Mucosa of gallbladder (tissue), 1 donor: Measurements from ENCODE around the gene EVC. TPM values are rescaled to one million over a fixed set of nuclear protein-coding genes. Genes with fewer than 3 reads are reported as not detected.
"Not testable (repeated sequence)": the region's sequence is repeated elsewhere in the genome, so short reads cannot be mapped to it uniquely, and the experiment has no call there.

Experiments
- DNase-seq: peaks from one replicate; pipeline ENCODE4 v3.0.0-alpha.2; 2020; ENCODE audit warnings: low spot score
- total RNA-seq: library from RNA; stranded (reverse); gene quantifications from one replicate; pipeline ENCODE4 v1.2.1, GENCODE V29; 2021
- donor health status: DM: no; HTN: no; CAD: no.

Gene EVC
- total RNA-seq, 1 donor from 2014 or later: 80.5 TPM

GRCh38 chr4:5843573-5844530 is 132.9 kb downstream of the EVC start:
- DNase-seq: no peak

DNA sequence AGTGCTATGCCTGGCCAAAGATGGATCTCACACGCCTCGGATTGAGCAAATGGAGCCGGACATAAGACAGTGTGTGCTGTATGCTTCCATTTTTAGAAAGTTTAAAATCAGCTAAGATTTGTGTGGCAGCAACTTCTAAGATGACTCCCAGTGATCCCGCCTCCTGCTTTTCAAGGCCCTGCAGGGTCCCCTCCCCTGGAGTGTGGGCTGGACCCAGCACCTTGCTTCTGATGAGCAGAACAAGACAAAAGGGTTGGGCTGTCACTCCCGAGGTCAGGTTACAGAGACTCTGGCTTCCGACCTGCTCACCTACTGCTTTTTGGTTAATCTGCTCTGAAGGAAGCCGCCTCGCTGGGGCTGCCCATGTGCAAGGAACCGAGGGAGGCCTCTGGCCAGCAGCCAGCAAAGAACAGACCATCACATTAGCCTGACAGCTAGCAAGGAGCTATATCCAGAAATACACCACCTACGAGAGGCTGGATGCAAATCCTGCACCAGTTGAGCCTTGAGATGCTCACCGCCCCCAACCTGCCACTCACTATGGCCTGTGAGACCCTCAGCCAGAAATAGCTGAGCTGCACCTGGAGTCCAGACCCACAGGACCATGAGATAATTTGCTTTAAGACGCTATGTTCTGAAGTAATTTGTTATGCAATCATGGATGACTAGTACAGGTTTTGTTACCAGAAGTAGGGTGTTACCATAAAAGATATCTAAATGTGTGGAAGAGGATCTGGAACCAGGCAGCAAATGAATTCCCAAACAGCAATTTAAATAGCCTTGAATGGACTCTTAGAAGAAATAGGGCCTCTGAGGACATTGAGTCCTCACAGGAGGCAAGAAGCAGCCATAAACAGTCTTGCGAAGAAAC is 134.3 kb downstream of the EVC start:
- no peak for DNase-seq

DNA sequence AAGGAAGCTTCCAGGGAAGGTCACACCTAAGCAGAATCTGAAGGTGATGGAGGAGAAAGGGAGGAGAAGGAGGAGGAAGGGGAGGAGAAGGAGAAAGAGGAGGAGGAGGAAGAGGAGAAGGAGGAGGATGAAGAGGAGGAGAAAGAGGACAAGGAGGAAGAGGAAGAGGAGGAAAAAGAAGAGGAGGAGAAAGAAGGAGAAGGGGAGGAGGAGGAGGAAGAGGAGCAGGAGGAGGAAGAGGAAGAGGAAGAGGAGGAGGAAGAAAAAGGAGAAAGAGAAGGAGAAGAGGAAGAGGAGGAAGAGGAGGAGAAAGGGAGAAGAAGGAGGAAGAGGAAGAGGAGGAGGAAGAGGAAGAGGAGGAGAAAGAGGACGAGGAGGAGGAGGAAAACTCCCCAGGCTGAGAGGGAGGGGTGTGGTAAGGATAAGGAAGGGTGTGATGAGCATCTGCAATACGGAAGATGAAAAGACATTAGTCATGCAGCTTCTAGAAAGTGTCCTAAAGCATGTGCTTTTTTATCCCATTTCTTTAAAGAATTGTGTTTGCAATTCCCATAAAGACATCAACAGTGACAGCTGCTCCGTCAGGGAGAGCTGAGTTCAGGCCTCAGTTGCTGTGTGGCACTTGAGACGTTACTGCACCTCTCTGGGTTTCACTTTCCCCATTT is 140.8 kb downstream of the EVC start:
- no peak for DNase-seq

DNA sequence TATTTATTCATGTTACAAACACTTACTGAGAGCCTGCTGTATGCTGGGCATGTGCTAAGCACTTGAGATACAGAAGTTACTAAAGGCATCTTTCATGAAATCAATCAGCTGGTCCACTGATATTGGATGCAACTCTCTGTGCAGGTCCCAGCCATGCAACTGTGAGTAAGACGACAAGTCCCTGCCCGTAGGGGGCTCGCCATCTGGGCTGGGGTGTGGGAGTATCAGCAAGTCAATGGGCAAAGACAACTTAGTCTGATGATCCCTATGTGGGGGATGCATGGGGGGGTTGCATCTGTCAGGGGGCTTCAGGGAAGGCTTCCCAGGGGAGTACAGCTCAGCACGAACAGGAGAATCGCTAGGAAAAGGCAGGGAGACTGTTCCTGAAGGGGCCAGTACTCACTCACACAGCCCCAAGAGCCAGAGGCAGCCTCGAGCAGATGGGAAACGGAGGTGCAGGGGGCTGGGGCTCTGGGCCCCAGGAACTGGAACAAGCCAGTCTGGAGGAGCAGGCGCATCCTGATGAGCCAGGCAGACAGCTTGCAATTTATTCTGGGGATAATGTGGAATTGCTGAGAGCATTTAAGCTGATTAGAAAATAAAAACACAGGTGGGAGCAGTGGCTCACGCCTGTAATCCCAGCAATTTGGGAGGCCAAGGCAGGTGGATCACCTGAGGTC is 141.7 kb downstream of the EVC start:
- DNase-seq: no peak

GRCh38 chr4:5854929-5855328 is 143.9 kb downstream of the EVC start:
- no peak for DNase-seq

DNA sequence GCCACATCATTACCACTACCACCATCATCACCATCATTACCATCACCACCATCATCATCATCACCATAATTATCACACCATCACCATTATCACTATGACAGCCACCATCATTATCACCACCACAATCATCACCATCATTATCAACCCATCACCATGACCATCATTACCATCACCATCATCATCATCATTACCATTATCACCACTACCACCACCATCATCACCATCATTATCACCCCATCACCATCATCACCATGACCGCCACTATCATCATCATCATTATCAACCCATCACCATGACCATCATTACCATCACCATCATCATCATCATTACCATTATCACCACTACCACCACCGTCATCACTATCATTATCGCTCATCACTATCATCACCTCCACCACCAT is 145.4 kb downstream of the EVC start:
- DNase-seq: not testable (repeated sequence)

DNA sequence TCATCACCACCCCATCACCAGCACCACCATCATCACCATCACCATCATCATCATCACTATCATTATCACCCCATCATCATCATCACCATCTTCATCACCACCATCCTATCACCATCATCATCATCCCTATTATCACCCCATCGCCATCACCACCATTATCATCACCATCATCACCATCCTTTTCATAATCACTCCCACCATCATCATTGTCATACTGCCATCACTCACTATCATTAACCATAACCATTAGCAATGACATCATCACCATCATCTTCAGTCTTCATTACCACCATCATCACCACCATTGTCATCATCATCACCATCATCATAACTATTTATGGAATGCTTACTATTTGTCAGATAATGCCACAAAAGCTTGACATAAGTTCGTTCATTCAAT is 146.2 kb downstream of the EVC start:
- DNase-seq: no peak

DNA sequence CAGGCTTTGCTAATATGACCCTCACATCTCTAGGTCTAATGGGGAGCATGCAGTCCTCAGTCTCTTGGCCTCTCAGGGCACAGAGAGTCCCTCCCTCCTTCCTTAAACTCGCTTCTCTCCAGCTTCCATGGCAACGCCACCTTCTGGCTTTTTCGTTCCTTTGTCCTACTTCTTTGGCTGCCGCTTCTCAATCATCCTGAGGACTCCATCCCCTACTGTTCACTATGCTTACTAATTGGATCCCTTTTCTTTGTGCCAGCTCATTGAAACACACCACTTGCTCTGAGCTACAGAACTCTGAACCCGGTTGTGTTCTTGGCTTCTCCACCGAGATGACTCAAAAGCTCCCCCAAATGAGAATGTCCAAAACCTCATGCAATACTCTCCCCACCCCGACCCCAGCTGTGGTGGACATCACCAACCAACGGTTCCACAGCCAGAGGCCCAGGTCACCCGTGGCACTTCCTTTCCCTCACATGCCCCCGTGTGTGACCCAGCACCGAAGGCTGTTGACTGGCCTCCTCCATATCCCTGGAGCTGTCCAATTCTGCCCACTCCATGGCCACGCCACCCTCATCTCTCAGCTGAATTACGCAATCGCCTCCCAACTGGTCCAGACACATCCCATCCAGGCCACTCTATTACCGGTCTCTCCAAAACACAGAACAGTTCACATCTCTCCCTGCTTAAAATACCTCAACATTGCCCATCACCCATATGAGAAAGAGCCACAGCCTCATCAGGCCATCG is 147.2 kb downstream of the EVC start:
- no peak for DNase-seq

GRCh38 chr4:5863461-5864113 is 152.6 kb downstream of the EVC start:
- DNase-seq: no peak

Other genes with a start within 250 kb of the EVC start
- gene EVC2, start 2.6 kb upstream of the EVC start, total RNA-seq: 7.1 TPM
- gene CRMP1, start 181.9 kb downstream of the EVC start, total RNA-seq: 1.4 TPM